PC-9 (cell line): ENCODE results near the gene ZNF732. TPM values are rescaled to one million over a fixed set of nuclear protein-coding genes. Genes with fewer than 3 reads are reported as not detected.

Source experiments
- BruUV-seq: library from RNA; stranded (reverse); fragments of 400-500 nt; replicated peaks from 2 replicates; lab custom pipeline; 2021; lab: Mats Ljungman, UMichigan
- CTCF ChIA-PET: fragments of 300-600 bp; sonication (Branson Sonifier 250); formaldehyde crosslinking; loops from one replicate; lab custom pipeline; 2022; ENCODE audit warnings: antibody characterized with exemption; lab: Charles Lee
- POLR2A ChIA-PET: fragments of 300-600 bp; sonication (Branson Sonifier 250); formaldehyde crosslinking; loops from one replicate; lab custom pipeline; 2022; ENCODE audit warnings: antibody characterized with exemption; ENCODE audit not compliant: unreplicated experiment; lab: Charles Lee
- DNase-seq, 2 experiments: peaks; one replicate each; pipeline versions ENCODE4 v3.0.0 to v3.0.0-alpha.2; 2015 to 2022; ENCODE audit warnings: mixed read lengths in 1 of 2
- H2AFZ ChIP-seq: fragments of 200-600 bp; sonication (generic); 2 replicates; pipeline ENCODE4 v1.8.1; 2017; ENCODE audit warnings: antibody characterized with exemption
- H3F3A ChIP-seq: fragments of 200-600 bp; sonication (generic); 2 replicates; pipeline ENCODE4 v1.8.1; 2017; ENCODE audit warnings: antibody characterized with exemption, mild to moderate bottlenecking, low read depth; ENCODE audit not compliant: insufficient read depth
- H3K27ac ChIP-seq: fragments of 200-600 bp; sonication (generic); 2 replicates; pipeline ENCODE4 v1.6.1; 2016; ENCODE audit warnings: mixed run types
- H3K27me3 ChIP-seq: fragments of 200-600 bp; sonication (generic); 2 replicates; pipeline ENCODE4 v1.6.1; 2016; ENCODE audit warnings: low read depth, mixed run types; ENCODE audit not compliant: insufficient read depth
- H3K36me3 ChIP-seq: fragments of 200-600 bp; sonication (generic); 2 replicates; pipeline ENCODE4 v1.6.1; 2016; ENCODE audit warnings: low read depth, mixed run types
- H3K4me1 ChIP-seq: fragments of 200-600 bp; sonication (generic); replicated peaks from 2 replicates; pipeline ENCODE4 v1.6.1; 2016; ENCODE audit warnings: mixed run types; ENCODE audit not compliant: insufficient read depth
- H3K4me2 ChIP-seq: fragments of 200-600 bp; sonication (generic); 2 replicates; pipeline ENCODE4 v1.6.1; 2017; ENCODE audit warnings: mixed run types
- H3K4me3 ChIP-seq: fragments of 200-600 bp; sonication (generic); 2 replicates; pipeline ENCODE4 v1.6.1; 2016; ENCODE audit warnings: mixed run types
- H3K79me2 ChIP-seq: fragments of 200-600 bp; sonication (generic); 2 replicates; pipeline ENCODE4 v1.6.1; 2017; ENCODE audit warnings: low read depth, mixed run types
- H3K9me2 ChIP-seq: fragments of 200-600 bp; sonication (generic); 2 replicates; pipeline ENCODE4 v1.8.1; 2017; ENCODE audit warnings: mild to moderate bottlenecking; ENCODE audit not compliant: insufficient read depth
- H3K9me3 ChIP-seq: fragments of 200-600 bp; sonication (generic); 2 replicates; pipeline ENCODE4 v1.8.1; 2016; ENCODE audit warnings: low read depth; ENCODE audit not compliant: insufficient read depth
- H4K20me1 ChIP-seq: fragments of 200-600 bp; sonication (generic); 2 replicates; pipeline ENCODE4 v1.8.1; 2017; ENCODE audit not compliant: insufficient read depth
- CTCF ChIP-seq: fragments of 200-600 bp; sonication (generic); conservative IDR thresholded peaks from 2 replicates; pipeline ENCODE4 v1.6.1; 2017; ENCODE audit warnings: mixed run types, antibody characterized with exemption, mild to moderate bottlenecking, moderate library complexity
- EZH2 ChIP-seq: fragments of 200-600 bp; sonication (generic); IDR thresholded peaks from 2 replicates; pipeline ENCODE4 v1.8.0; 2017; ENCODE audit warnings: antibody characterized with exemption, low read depth
- intact Hi-C: fragments of 100-400 bp; cut with micrococcal nuclease; formaldehyde crosslinking; loops from one replicate; pipeline ENCODE4 v1.10.0; 2022; ENCODE audit not compliant: unreplicated experiment
- microRNA-seq: library from miRNA; unstranded; fragments of <30 nt; microRNA quantifications from one replicate; pipeline ENCODE4 v1.2.0, GENCODE V29; 2021; ENCODE audit warnings: borderline number of aligned reads, borderline replicate concordance
- total RNA-seq: library from RNA; stranded (reverse); gene quantifications from 2 replicates; pipeline ENCODE4 v1.2.3, GENCODE V29; 2021

The ZNF732 gene
- total RNA-seq, 1 experiment from 2014 or later, result not detected

GRCh38 chr4:236028-236427 lies 69.2 kb downstream of the ZNF732 start:
- no TSS peak for BruUV-seq
- no peak overlapping the region for H2AFZ ChIP-seq
- no peaks in the 10 kb centered on the region for H3K79me2 ChIP-seq
- intact Hi-C loops, result no loop called here
- ChIA-PET POLR2A (no interaction called here), CTCF (no interaction called here)
- TF ChIP-seq EZH2 (no peak), CTCF (no peak)
- H3F3A ChIP-seq, result no peaks in the 10 kb centered on the region
- no peaks in the 10 kb centered on the region for H4K20me1 ChIP-seq
- H3K4me2 ChIP-seq, result no peak overlapping the region
- no peaks in the 10 kb centered on the region for H3K9me3 ChIP-seq
- H3K4me3 ChIP-seq, result no peak overlapping the region
- DNase-seq, result no peak
- H3K27me3 ChIP-seq, result no peaks in the 10 kb centered on the region
- H3K27ac ChIP-seq, result no peak overlapping the region
- no peaks in the 10 kb centered on the region for H3K9me2 ChIP-seq
- H3K36me3 ChIP-seq, result no peaks in the 10 kb centered on the region
- no peaks in the 10 kb centered on the region for H3K4me1 ChIP-seq

- no peak overlapping the region for H3K27ac ChIP-seq
- no peaks in the 10 kb centered on the region for H3K9me3 ChIP-seq
- H3K4me3 ChIP-seq, result no peak overlapping the region
- no peaks in the 10 kb centered on the region for H3F3A ChIP-seq
- H2AFZ ChIP-seq, result no peak overlapping the region
- no peak for TF ChIP-seq CTCF
- no peak for TF ChIP-seq EZH2
- intact Hi-C loops, result no loop called here
- CTCF ChIA-PET, result no interaction called here
- H3K79me2 ChIP-seq, result no peaks in the 10 kb centered on the region
- H3K27me3 ChIP-seq, result no peaks in the 10 kb centered on the region
- H4K20me1 ChIP-seq, result no peaks in the 10 kb centered on the region
- no peaks in the 10 kb centered on the region for H3K9me2 ChIP-seq
- POLR2A ChIA-PET, result no interaction called here
- BruUV-seq, result no TSS peak
- no peaks in the 10 kb centered on the region for H3K4me1 ChIP-seq
- DNase-seq, result no peak
- no peaks in the 10 kb centered on the region for H3K36me3 ChIP-seq
- no peak overlapping the region for H3K4me2 ChIP-seq
Measured at GRCh38 chr4:234178-234577, 71.1 kb downstream of the ZNF732 start.

GRCh38 chr4:223913-224497 lies 81.3 kb downstream of the ZNF732 start:
- Histone ChIP-seq H3F3A (no peaks in the 10 kb centered on the region), H3K9me2 (no peaks in the 10 kb centered on the region), H3K4me3 (no peak overlapping the region), H3K4me1 (no peaks in the 10 kb centered on the region), H3K27ac (no peak overlapping the region), H4K20me1 (no peaks in the 10 kb centered on the region), H3K4me2 (no peak overlapping the region), H3K79me2 (no peaks in the 10 kb centered on the region), H2AFZ (no peak overlapping the region), H3K27me3 (no peaks in the 10 kb centered on the region), H3K36me3 (no peaks in the 10 kb centered on the region), H3K9me3 (no peaks in the 10 kb centered on the region)
- POLR2A ChIA-PET, result no interaction called here
- intact Hi-C loops, result no loop called here
- BruUV-seq, result no TSS peak
- CTCF ChIA-PET, result no interaction called here
- no peak for TF ChIP-seq EZH2
- TF ChIP-seq CTCF, result no peak
- DNase-seq, result no peak

Small RNA genes lying within 50 kb of the gene (microRNA-seq; reads per million reads assigned to microRNA genes)
- not detected for gene MIR571

Other genes with a start within 250 kb of the ZNF732 start
- 3.5 and 5.6 TPM in 2 replicates for gene ZNF718, start 181.0 kb downstream of the ZNF732 start, total RNA-seq
- gene ZNF141, start 32.3 kb upstream of the ZNF732 start, total RNA-seq, result 12.7 and 12.9 TPM in 2 replicates
- 18.2 and 25.9 TPM in 2 replicates for gene ZNF721, start 193.7 kb upstream of the ZNF732 start, total RNA-seq
- 67.0 and 78.8 TPM in 2 replicates for gene PIGG, start 193.7 kb upstream of the ZNF732 start, total RNA-seq